K562 (cell line): ENCODE results near the gene RAB25. TPM values are rescaled to one million over a fixed set of nuclear protein-coding genes. Genes with fewer than 3 reads are reported as not detected.

Experiments
- ATAC-seq: fragments of 200-7000 bp; cut with Tn5 transposase; 3 replicates; pipeline ENCODE4 v1.9.1; 2020; ENCODE audit warnings: moderate library complexity
- BruUV-seq: library from RNA; stranded (reverse); fragments of 400-500 nt; replicated peaks from 2 replicates; lab custom pipeline; 2021; lab: Mats Ljungman, UMichigan
- CTCF ChIA-PET: fragments of 300-600 bp; formaldehyde crosslinking; extraction: SDS; loops from one replicate; lab custom pipeline; 2021; ENCODE audit warnings: low intra/inter-chr PET ratio; lab: Yijun Ruan, JAX
- POLR2A ChIA-PET: fragments of 300-600, 350-650 bp; sonication (Branson Sonifier 250); formaldehyde crosslinking; extraction: SDS; loops from one replicate; lab custom pipeline; 2021; ENCODE audit warnings: antibody characterized with exemption, inconsistent platforms; lab: Yijun Ruan, JAX
- DNase-seq, 4 experiments: peaks; one replicate each; pipeline versions ENCODE4 v3.0.0 to v3.0.0-alpha.2; 2011 to 2018; ENCODE audit warnings: low spot score in 3 of 4, mixed read lengths in 3 of 4; ENCODE audit errors: extremely low read depth in 1 of 4
- FAIRE-seq: peaks from 2 replicates; lab custom pipeline; 2011; peaks lifted over from hg19 to GRCh38; lab: Jason Lieb, UNC
- H2AFZ ChIP-seq: 2 replicates; pipeline ENCODE4 v1.6.0; 2011; ENCODE audit warnings: low read depth, low read length, control low read depth, inconsistent platforms
- H3K27ac ChIP-seq: fragments of 200-600 bp; 3 replicates; pipeline ENCODE4 v1.8.0; 2011; ENCODE audit warnings: low read depth, mild to moderate bottlenecking, control low read depth, inconsistent platforms, low read length, moderate library complexity, mixed read lengths; ENCODE audit errors: extremely low read depth
- H3K27me3 ChIP-seq, 2 experiments: fragments of 300-600 bp in 1 of 2; 2 replicates in 1 of 2; 3 replicates in 1 of 2; pipeline versions ENCODE4 v1.6.0 to v1.8.0; 2011; ENCODE audit warnings: inconsistent platforms in 2 of 2, low read length in 2 of 2, mild to moderate bottlenecking in 1 of 2, mixed read lengths in 1 of 2, moderate library complexity in 1 of 2; ENCODE audit not compliant: control insufficient read depth in 2 of 2, insufficient read depth in 2 of 2
- H3K36me3 ChIP-seq: fragments of 300-600 bp; 3 replicates; pipeline ENCODE4 v1.8.0; 2011; ENCODE audit warnings: mild to moderate bottlenecking, low read length, inconsistent platforms; ENCODE audit not compliant: control insufficient read depth, insufficient read depth
- H3K4me1 ChIP-seq, 2 experiments: fragments of 200-600 bp in 1 of 2; replicated peaks in 1 of 2; 2 replicates in 1 of 2; 3 replicates in 1 of 2; pipeline versions ENCODE4 v1.5.1 to v1.8.0; 2011; ENCODE audit warnings: inconsistent platforms in 2 of 2, low read length in 2 of 2, mild to moderate bottlenecking in 1 of 2, mixed read lengths in 1 of 2, moderate library complexity in 1 of 2; ENCODE audit not compliant: control insufficient read depth in 2 of 2, insufficient read depth in 2 of 2
- H3K4me2 ChIP-seq: 2 replicates; pipeline ENCODE4 v1.6.1; 2011; ENCODE audit warnings: low read length, control low read depth, inconsistent platforms, mixed read lengths; ENCODE audit not compliant: insufficient read depth
- H3K4me3 ChIP-seq: fragments of 200-600 bp; sonication (generic), shearing (Covaris generic); 2 replicates; pipeline ENCODE4 v1.5.1; 2016; ENCODE audit warnings: control low read depth, inconsistent platforms
- H3K79me2 ChIP-seq: fragments of 200-600 bp; 3 replicates; pipeline ENCODE4 v1.8.0; 2011; ENCODE audit warnings: low read length, inconsistent platforms; ENCODE audit not compliant: control insufficient read depth, insufficient read depth
- H3K9ac ChIP-seq, 2 experiments: 2 replicates each; pipeline versions ENCODE4 v1.6.0 to v1.6.1; 2011; ENCODE audit warnings: low read depth in 2 of 2, low read length in 2 of 2, control low read depth in 1 of 2, inconsistent platforms in 1 of 2, mild to moderate bottlenecking in 1 of 2, mixed read lengths in 1 of 2; ENCODE audit not compliant: insufficient read depth in 1 of 2
- H3K9me1 ChIP-seq: one replicate; pipeline ENCODE4 v1.6.0; 2011; ENCODE audit warnings: inconsistent platforms, mild to moderate bottlenecking, low read length, moderate library complexity; ENCODE audit not compliant: control insufficient read depth, insufficient read depth
- H3K9me3 ChIP-seq: replicated peaks from 2 replicates; pipeline ENCODE4 v1.5.1; 2011; ENCODE audit warnings: low read depth, low read length, inconsistent platforms; ENCODE audit not compliant: control insufficient read depth, insufficient read depth
- H4K20me1 ChIP-seq: replicated peaks from 2 replicates; pipeline ENCODE4 v1.6.1; 2011; ENCODE audit warnings: low read length, inconsistent platforms, mixed read lengths; ENCODE audit not compliant: control insufficient read depth, insufficient read depth
- CHCHD3 ChIP-seq: fragments of 250-450 bp; sonication (Bioruptor Pico); IDR thresholded peaks from 2 replicates; pipeline ENCODE4 v2.1.2; 2022; ENCODE audit warnings: mild to moderate bottlenecking
- GABPA ChIP-seq: fragments of 200-800 bp; sonication (Bioruptor generic); conservative IDR thresholded peaks from 2 replicates; pipeline ENCODE4 v1.6.1; 2016; ENCODE audit warnings: low read depth, missing genetic modification characterization, missing compliant biosample characterization
- MITF ChIP-seq: IDR thresholded peaks from 2 replicates; pipeline ENCODE4 v1.6.1; 2014; ENCODE audit warnings: antibody characterized with exemption
- MYC ChIP-seq, 2 experiments: fragments of 250-450 bp in 1 of 2; sonication (Bioruptor Pico) in 1 of 2; IDR thresholded peaks; 2 replicates each; pipeline versions ENCODE4 v1.5.1 to v1.6.1; 2012 to 2021; ENCODE audit warnings: low read depth in 2 of 2, borderline replicate concordance in 1 of 2, improper control_type of control experiment in 1 of 2, low read length in 1 of 2, mild to moderate bottlenecking in 1 of 2, moderate library complexity in 1 of 2
- NCOA4 ChIP-seq: fragments of 450-650 bp; IDR thresholded peaks from 2 replicates; pipeline ENCODE4 v1.6.1; 2018; ENCODE audit warnings: mild to moderate bottlenecking; ENCODE audit not compliant: partially characterized antibody
- SRSF9 ChIP-seq: fragments of 200-400 bp; formaldehyde crosslinking; IDR thresholded peaks from 2 replicates; pipeline ENCODE4 v1.6.1; 2017; ENCODE audit warnings: low read depth, low read length, borderline replicate concordance
- YY1 ChIP-seq, 3 experiments: IDR thresholded peaks; 2 replicates each; pipeline ENCODE4 v1.6.1; 2011; ENCODE audit warnings: low read length in 2 of 3, mild to moderate bottlenecking in 2 of 3, moderate library complexity in 2 of 3, borderline replicate concordance in 1 of 3, control low read depth in 1 of 3, low read depth in 1 of 3; ENCODE audit not compliant: insufficient read depth in 3 of 3, insufficient replicate concordance in 2 of 3, control insufficient read depth in 1 of 3, insufficient read length in 1 of 3; ENCODE audit errors: extremely low read depth in 1 of 3
- ZFP36 ChIP-seq: fragments of 150-350 bp; IDR thresholded peaks from 2 replicates; pipeline ENCODE4 v1.6.1; 2018; ENCODE audit warnings: low read length, low read depth; ENCODE audit not compliant: partially characterized antibody
- ZFPM2 ChIP-seq: fragments of 250-450 bp; sonication (Bioruptor Pico); IDR thresholded peaks from 2 replicates; pipeline ENCODE4 v1.5.1; 2022; ENCODE audit warnings: mild to moderate bottlenecking
- WGBS: fragments of 100-300 bp; shearing (Covaris generic); methylation state at CpG from one replicate; pipeline ENCODE4 v1.1.6; 2016; ENCODE audit warnings: low coverage, mixed read lengths; ENCODE audit not compliant: insufficient coverage; ENCODE audit errors: missing lambda C conversion rate; 5-methylcytosine and 5-hydroxymethylcytosine counted together
- in situ Hi-C: fragments of 300-500 bp; cut with MboI; formaldehyde crosslinking; loops from 4 replicates; pipeline ENCODE4 v1.15.0; 2018; ENCODE audit warnings: inconsistent platforms, mixed read lengths
- intact Hi-C: fragments of 100-400 bp; cut with micrococcal nuclease; formaldehyde crosslinking; loops from 2 replicates; pipeline ENCODE4 v1.14.2; 2022
- polyA plus RNA-seq, 8 experiments: library from polyadenylated mRNA; depleted of rRNA in 4 of 8; stranded (reverse) in 5 of 8; unstranded in 3 of 8; fragments of >200 nt; fragmentation: Nextera tagmentation in 2 of 8; fragmentation: Illumina TruSeq in 1 of 8; extraction: Ambion mirVana in 2 of 8; extraction: Trizol in 1 of 8; gene quantifications; 2 replicates each; pipeline versions ENCODE4 v1.2.1 to v1.2.3, GENCODE V29; 2011 to 2014; ENCODE audit warnings: inconsistent platforms in 1 of 8, missing spikeins in 1 of 8
- total RNA-seq, 7 experiments: library from RNA; depleted of rRNA in 6 of 7; stranded (reverse); fragments of >200 nt in 6 of 7; fragmentation: Illumina TruSeq in 2 of 7; extraction: Trizol in 2 of 7; gene quantifications; 2 replicates each; pipeline versions ENCODE4 v1.2.1 to v1.2.3, GENCODE V29; 2011 to 2021; ENCODE audit warnings: low replicate concordance in 1 of 7

RAB25 gene
- total and polyA plus RNA-seq, 9 of the 15 experiments (the other 6 are each of a cell fraction or from before 2014, with no cell fraction given), result 0.10 to 0.27 (median 0.13) TPM; not detected in 6

GRCh38 chr1:156020293-156021092 is 40.5 kb upstream of the RAB25 start, which contains the start of gene SSR2 (continued):
- TF ChIP-seq YY1 (IDR thresholded peaks at IDR 0.05; ENCODE audit: borderline replicate concordance in 1 of 3, control insufficient read depth in 1 of 3, extremely low read depth in 1 of 3, insufficient read depth in 3 of 3, insufficient read length in 1 of 3, insufficient replicate concordance in 2 of 3, low read depth in 1 of 3, low read length in 2 of 3) (peak in 1 of 3 experiments; percentile 44), ZFPM2 (CRISPR knock-in tag) (no peak), MITF (no peak), ZFP36 (no peak), MYC (IDR thresholded peaks at IDR 0.05; ENCODE audit: low read depth, low read length) (peak; percentile 67), MYC (CRISPR knock-in tag; IDR thresholded peaks at IDR 0.05; ENCODE audit: borderline replicate concordance, low read depth) (no peak), NCOA4 (no peak)

GRCh38 chr1:156021093-156021428 is 39.9 kb upstream of the RAB25 start:
- BruUV-seq, result no TSS peak
- Histone ChIP-seq H3K9me3 (no peaks in the 10 kb centered on the region), H3K4me2 (peak overlapping the region; percentile 89), H3K27me3 (no peaks in the 10 kb centered on the region), H3K9ac (peak overlapping the region; percentile 78 to 93; a peak in 3 of 4 replicates), H2AFZ (peak overlapping the region; percentile 96), H3K27ac (peak overlapping the region; percentile 47), H4K20me1 (no peaks in the 10 kb centered on the region), H3K4me1 (peaks cover 10% of the 10 kb centered on the region in 2 experiments; a peak in 4 of 5 replicates), H3K4me3 (peak overlapping the region; percentile 72), H3K79me2 (peaks cover 26% of the 10 kb centered on the region), H3K9me1 (no peaks in the 10 kb centered on the region), H3K36me3 (peaks cover 34% of the 10 kb centered on the region; the same call in 2 of the 3 replicates)
- TF ChIP-seq GABPA (tag) (peak; percentile 81), SRSF9 (no peak), CHCHD3 (no peak)
- intact Hi-C loops, result no loop called here
- DNase-seq (peak in 1 of 4 experiments; percentile 10), FAIRE-seq (no peak), ATAC-seq (no peak)
- CTCF ChIA-PET, result no interaction called here
- 5% methylated on average over 4 of the region's 4 CpGs for WGBS
- in situ Hi-C loops, result no loop called here
- POLR2A ChIA-PET, result interaction anchor here (0.6 to 1.6 kb wide), 11 partner anchors 7 to 474 kb away, joined by 3 to 10 read pairs (median 3); partner anchors contain the start of genes GLMP and KHDC4
